Endodermal cell (in vitro differentiated cells): Measurements from ENCODE around the gene MBP. TPM values are rescaled to one million over a fixed set of nuclear protein-coding genes. Genes with fewer than 3 reads are reported as not detected.

Experiments
- DNase-seq: peaks from one replicate; pipeline ENCODE4 v3.0.0-alpha.2; 2017
- H3K27ac ChIP-seq: 2 replicates; pipeline ENCODE4 v1.5.1; 2013; ENCODE audit warnings: mild to moderate bottlenecking, low read depth, low read length, moderate library complexity
- H3K27me3 ChIP-seq: 2 replicates; pipeline ENCODE4 v1.6.1; 2013; ENCODE audit warnings: mild to moderate bottlenecking, low read length, moderate library complexity; ENCODE audit not compliant: insufficient read depth, control insufficient read depth, poor library complexity, severe bottlenecking
- H3K36me3 ChIP-seq: 2 replicates; pipeline ENCODE4 v1.7.0; 2013; ENCODE audit warnings: mild to moderate bottlenecking, low read length, moderate library complexity; ENCODE audit not compliant: control insufficient read depth, insufficient read depth
- H3K4me1 ChIP-seq: one replicate; pipeline ENCODE4 v1.7.0; 2013; ENCODE audit warnings: low read length; ENCODE audit not compliant: control insufficient read depth, insufficient read depth
- H3K4me3 ChIP-seq: 2 replicates; pipeline ENCODE4 v1.5.1; 2013; ENCODE audit warnings: mild to moderate bottlenecking, low read length, moderate library complexity
- H3K9ac ChIP-seq: 2 replicates; pipeline ENCODE4 v1.6.1; 2013; ENCODE audit warnings: mild to moderate bottlenecking, low read length, moderate library complexity; ENCODE audit not compliant: poor library complexity, severe bottlenecking; ENCODE audit errors: extremely low read depth
- H3K9me3 ChIP-seq: 2 replicates; pipeline ENCODE4 v1.6.1; 2013; ENCODE audit warnings: mild to moderate bottlenecking, low read length, moderate library complexity; ENCODE audit not compliant: control insufficient read depth
- H3K27ac Mint-ChIP-seq: 2 replicates; pipeline ENCODE4 v1.8.0; 2020; ENCODE audit warnings: mixed read lengths
- H3K27me3 Mint-ChIP-seq: 2 replicates; pipeline ENCODE4 v1.8.0; 2021; ENCODE audit warnings: mild to moderate bottlenecking, mixed read lengths; ENCODE audit not compliant: insufficient read depth
- H3K36me3 Mint-ChIP-seq: 2 replicates; pipeline ENCODE4 v1.8.0; 2020; ENCODE audit warnings: low read depth, mixed read lengths
- H3K4me1 Mint-ChIP-seq: 2 replicates; pipeline ENCODE4 v1.8.0; 2020; ENCODE audit warnings: mixed read lengths
- H3K4me3 Mint-ChIP-seq: 2 replicates; pipeline ENCODE4 v1.8.0; 2020; ENCODE audit warnings: mild to moderate bottlenecking, moderate library complexity, mixed read lengths
- H3K9me3 Mint-ChIP-seq: 2 replicates; pipeline ENCODE4 v1.8.0; 2020; ENCODE audit warnings: mild to moderate bottlenecking, mixed read lengths
- CTCF ChIP-seq: fragments of 200-600 bp; sonication (generic); conservative IDR thresholded peaks from 2 replicates; pipeline ENCODE4 v1.5.0; 2021; ENCODE audit warnings: antibody characterized with exemption, mild to moderate bottlenecking
- WGBS, 2 experiments: methylation state at CpG; one replicate each; pipeline versions ENCODE4 v1.1.5 to v1.1.7; 2013; ENCODE audit warnings: missing lambda C conversion rate in 2 of 2, mixed read lengths in 1 of 2; ENCODE audit not compliant: insufficient coverage in 1 of 2, insufficient read length in 1 of 2; 5-methylcytosine and 5-hydroxymethylcytosine counted together
- total RNA-seq, 2 donors: library from RNA; stranded (reverse); fragmentation: NEBNext Ultra II Directional in 1 of 2; extraction: Animal tissue kit (Norgen Biotek cat#: 25700) in 1 of 2; gene quantifications; 2 replicates in 1 of 2; 3 replicates in 1 of 2; pipeline ENCODE4 v1.2.1, GENCODE V29; 2021

Gene MBP
- total RNA-seq, 2 donors from 2014 or later, result 16.3 to 19.0 TPM

GRCh38 chr18:76977684-76978232, 154.8 kb downstream of the MBP start:
- Histone ChIP-seq H3K27me3 (no peaks in the 10 kb centered on the region), H3K36me3 (peaks cover 6% of the 10 kb centered on the region), H3K9me3 (no peaks in the 10 kb centered on the region), H3K27ac (peak overlapping the region; percentile 52), H3K9ac (no peak overlapping the region), H3K4me3 (no peak overlapping the region), H3K4me1 (no peaks in the 10 kb centered on the region)
- Mint-ChIP-seq H3K36me3 (peaks cover 20% of the 10 kb centered on the region), H3K9me3 (no peaks in the 10 kb centered on the region), H3K27ac (no peak overlapping the region), H3K27me3 (no peaks in the 10 kb centered on the region), H3K4me3 (no peak overlapping the region), H3K4me1 (peaks cover 9% of the 10 kb centered on the region)
- 89 to 92% methylated on average over 8 to 11 of the region's 11 CpGs for WGBS, 2 experiments
- no peak for TF ChIP-seq CTCF
- DNase-seq, result peak; percentile 28

GRCh38 chr18:76977108-76977621, 155.4 kb downstream of the MBP start:
- Mint-ChIP-seq H3K4me1 (peaks cover 9% of the 10 kb centered on the region), H3K36me3 (peaks cover 20% of the 10 kb centered on the region), H3K4me3 (no peak overlapping the region), H3K27me3 (no peaks in the 10 kb centered on the region), H3K27ac (no peak overlapping the region), H3K9me3 (no peaks in the 10 kb centered on the region)
- Histone ChIP-seq H3K27ac (no peak overlapping the region), H3K9me3 (no peaks in the 10 kb centered on the region), H3K4me3 (no peak overlapping the region), H3K9ac (no peak overlapping the region), H3K4me1 (no peaks in the 10 kb centered on the region), H3K27me3 (no peaks in the 10 kb centered on the region), H3K36me3 (peaks cover 6% of the 10 kb centered on the region)
- WGBS, 2 experiments, result 95 to 97% methylated on average over 11 to 14 of the region's 14 CpGs
- DNase-seq, result peak; percentile 40
- TF ChIP-seq CTCF, result no peak

GRCh38 chr18:76975577-76976110, 156.9 kb downstream of the MBP start:
- Mint-ChIP-seq H3K36me3 (peaks cover 20% of the 10 kb centered on the region), H3K4me1 (peaks cover 8% of the 10 kb centered on the region)
- H3K4me3 ChIP-seq, result no peak overlapping the region

More at GRCh38 chr18:76975577-76976110, 156.9 kb downstream of the MBP start:
- WGBS, 2 experiments, result 94 to 95% methylated on average over 14 of the region's 14 CpGs
- H3K4me3 Mint-ChIP-seq, result no peak overlapping the region
- no peaks in the 10 kb centered on the region for H3K27me3 Mint-ChIP-seq
- TF ChIP-seq CTCF, result no peak
- H3K27ac Mint-ChIP-seq, result no peak overlapping the region
- H3K27ac ChIP-seq, result no peak overlapping the region
- H3K9me3 ChIP-seq, result no peaks in the 10 kb centered on the region
- no peaks in the 10 kb centered on the region for H3K27me3 ChIP-seq
- DNase-seq, result no peak
- no peaks in the 10 kb centered on the region for H3K4me1 ChIP-seq
- H3K9me3 Mint-ChIP-seq, result no peaks in the 10 kb centered on the region
- H3K9ac ChIP-seq, result no peak overlapping the region
- H3K36me3 ChIP-seq, result peaks cover 14% of the 10 kb centered on the region
